ENCODE results near the gene SLC5A10.
"Not testable (repeated sequence)": the region's sequence is repeated elsewhere in the genome, so short reads cannot be mapped to it uniquely, and the experiment has no call there.

Gene SLC5A10

DNA sequence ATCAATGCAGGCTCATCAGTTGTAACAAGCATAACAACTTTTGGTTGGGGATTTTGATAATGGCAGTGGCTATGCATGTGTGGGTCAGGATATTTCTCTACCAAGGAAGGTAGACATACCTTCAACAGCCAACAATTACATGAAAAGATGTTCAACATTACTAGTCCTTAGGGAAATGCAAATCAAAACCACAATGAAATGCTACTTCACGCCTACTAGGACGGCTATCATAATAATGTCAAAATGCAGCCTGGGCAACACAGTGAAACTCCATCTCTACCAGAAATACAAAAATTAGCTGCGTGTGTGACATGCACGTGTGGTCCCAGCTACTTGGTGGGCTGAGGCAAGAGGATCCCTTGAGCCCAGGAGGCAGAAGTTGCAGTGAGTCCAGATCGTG lies 7.3 kb upstream of the SLC5A10 start:
- H3K4me3 ChIP-seq (ENCODE audit: low read depth, low read length), result no peak overlapping the region
- no peak for DNase-seq (ENCODE audit: low read depth)

DNA sequence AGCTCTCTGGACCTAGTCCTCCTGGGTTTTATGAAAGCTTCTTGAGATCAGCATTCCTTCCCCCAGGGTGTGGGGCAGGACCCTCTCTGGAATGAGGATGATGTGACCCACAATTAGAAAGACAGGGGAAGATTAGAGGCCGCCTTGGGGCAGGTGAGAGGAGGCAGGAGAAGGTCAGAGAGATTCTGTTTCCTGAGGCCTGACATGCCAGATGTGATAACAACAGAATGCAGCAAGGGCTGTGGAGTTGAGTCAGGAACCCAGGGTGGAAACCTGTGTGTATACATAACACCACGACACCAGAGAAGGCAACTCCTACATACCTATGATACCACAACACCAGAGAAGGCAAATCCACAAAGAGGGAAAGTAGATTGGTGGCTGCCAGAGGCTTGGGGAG lies 5.4 kb upstream of the SLC5A10 start:
- DNase-seq (ENCODE audit: low read depth), result no peak
- H3K4me3 ChIP-seq (ENCODE audit: low read depth, low read length), result no peak overlapping the region

DNA sequence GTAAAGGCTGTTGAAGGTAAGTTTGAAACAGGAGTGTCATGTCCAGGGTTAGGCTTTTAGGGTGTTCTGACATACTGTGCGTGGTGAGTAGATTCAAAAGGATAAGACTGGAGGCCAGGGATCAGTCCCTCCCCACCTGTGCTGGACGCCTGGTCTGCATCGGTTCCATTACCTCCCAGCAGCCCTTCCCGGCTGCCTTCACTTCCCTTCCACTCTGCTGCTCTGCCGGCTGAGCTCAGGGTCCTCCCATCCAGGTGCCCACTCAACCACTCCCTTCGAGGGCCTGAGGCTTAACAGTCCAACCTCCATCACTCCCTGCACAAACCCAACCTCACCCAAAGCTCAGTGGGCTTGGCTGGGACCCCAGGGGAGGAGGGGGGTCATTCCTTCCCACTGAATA lies 4.1 kb upstream of the SLC5A10 start:
- DNase-seq (ENCODE audit: low read depth), result no peak
- no peak overlapping the region for H3K4me3 ChIP-seq (ENCODE audit: low read depth, low read length)

DNA sequence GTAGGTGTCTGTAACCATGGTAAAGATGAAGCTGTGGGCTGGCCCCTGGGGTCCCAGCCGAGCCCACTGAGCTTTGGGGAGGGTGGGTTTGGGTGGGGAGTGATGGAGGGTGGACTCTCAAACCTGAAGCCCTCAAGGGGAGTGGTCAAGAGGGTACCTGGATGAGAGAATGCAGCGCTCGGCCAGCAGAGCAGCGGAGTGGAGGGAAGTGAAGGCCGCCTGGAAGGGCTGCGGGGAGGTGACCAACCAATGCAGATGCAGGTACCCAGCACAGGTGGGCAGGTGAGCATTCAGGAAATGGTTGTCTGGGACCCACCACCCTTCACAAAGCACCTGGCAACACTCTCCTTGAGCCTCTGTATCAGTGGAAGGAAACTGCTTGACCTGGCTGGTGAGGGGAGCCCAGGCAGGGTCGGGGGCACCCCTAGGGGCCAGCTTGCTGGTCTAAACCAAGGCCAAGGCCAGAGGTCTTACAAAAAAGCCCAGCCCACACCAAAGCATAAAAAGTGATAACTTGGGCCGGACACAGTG lies 3.4 kb upstream of the SLC5A10 start:
- DNase-seq (ENCODE audit: low read depth), result no peak
- no peak overlapping the region for H3K4me3 ChIP-seq (ENCODE audit: low read depth, low read length)

DNA sequence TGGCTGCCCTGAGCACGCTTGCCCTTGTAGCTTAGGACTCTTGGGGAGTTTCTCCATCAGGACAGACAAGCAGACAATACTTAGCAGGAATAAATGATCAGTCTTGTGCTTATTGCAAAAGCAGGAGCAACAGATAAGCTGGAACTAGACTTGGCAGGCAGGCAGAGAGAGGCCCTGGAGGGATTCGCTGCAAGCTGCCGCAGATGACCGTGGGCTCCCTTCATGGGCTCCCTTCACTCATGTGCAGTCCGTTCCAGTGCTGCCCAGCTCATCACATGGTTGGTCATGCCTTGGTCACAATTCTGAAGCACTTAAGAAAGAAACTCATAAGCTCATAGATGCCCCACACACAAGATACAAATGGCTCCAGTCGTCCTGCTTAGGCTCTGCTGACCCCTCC lies 2.4 kb upstream of the SLC5A10 start:
- no peak for DNase-seq (ENCODE audit: low read depth)
- no peak overlapping the region for H3K4me3 ChIP-seq (ENCODE audit: low read depth, low read length)

DNA sequence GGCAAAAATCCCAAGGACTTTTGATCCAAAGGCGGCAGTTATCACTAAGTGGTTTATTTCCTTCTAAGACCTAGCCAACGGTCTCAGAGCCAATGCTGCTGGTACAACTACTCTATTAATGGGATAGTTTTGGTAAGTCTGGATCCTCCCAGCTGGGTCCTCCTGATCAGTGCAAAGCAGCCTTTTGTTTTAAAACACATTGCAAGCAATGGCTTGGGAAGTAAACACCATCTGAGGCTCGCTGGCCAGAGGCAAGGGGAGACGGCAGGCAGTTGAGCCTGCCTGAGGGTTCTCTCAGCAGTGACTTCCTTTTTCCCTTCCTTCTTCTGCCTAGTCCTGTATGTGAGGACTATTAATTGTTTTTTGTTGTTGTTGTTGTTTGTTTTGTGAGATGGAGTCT lies 1.6 kb upstream of the SLC5A10 start:
- no peak for DNase-seq (ENCODE audit: low read depth)
- no peak overlapping the region for H3K4me3 ChIP-seq (ENCODE audit: low read depth, low read length)

DNA sequence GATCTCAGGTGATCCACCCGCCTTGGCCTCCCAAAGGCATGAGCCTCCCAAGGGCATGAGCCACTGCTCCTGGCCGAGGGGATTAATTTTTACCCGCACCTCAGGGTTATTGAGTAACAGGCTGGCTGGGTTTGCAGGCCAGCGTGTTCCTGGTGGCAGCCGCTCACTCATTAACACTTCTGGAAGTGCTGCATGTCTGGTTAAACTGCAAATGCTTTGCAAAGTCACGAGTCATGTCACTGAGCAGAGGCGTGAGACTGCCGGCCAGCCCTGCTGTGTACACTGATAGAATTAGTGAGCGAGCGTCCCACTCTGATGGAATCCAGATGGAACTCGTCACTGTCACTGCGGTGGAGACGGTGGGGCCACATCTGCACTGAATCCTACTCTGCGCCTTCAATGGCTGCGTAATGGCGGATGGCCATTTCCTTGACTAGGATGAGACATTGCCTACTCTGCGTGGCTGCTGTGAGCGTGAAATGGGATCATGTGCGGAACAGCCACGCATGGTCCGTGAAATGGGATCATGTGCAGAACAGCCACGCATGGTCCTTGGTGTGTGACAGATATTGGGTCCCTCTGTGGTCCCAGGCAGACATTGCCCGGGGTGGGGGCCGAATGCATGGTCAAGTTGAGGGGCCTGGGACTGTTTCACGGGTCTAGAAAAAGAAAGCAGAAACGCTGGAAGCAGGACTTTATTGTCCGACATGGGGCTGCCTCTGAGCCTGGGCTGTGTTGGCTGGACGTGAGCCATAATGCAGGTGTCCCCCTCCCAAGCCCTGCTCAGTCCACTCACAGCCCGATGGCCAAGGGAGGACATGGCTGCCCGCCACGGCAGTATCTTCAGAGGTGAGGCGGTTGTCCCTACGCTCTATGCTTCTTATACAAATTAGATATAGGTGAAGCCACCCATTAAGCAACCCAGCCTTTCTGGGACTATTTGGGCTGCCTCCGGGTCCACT lies 740 bp upstream of the SLC5A10 start:
- no peak for DNase-seq (ENCODE audit: low read depth)
- H3K4me3 ChIP-seq (ENCODE audit: low read depth, low read length), result no peak overlapping the region

DNA sequence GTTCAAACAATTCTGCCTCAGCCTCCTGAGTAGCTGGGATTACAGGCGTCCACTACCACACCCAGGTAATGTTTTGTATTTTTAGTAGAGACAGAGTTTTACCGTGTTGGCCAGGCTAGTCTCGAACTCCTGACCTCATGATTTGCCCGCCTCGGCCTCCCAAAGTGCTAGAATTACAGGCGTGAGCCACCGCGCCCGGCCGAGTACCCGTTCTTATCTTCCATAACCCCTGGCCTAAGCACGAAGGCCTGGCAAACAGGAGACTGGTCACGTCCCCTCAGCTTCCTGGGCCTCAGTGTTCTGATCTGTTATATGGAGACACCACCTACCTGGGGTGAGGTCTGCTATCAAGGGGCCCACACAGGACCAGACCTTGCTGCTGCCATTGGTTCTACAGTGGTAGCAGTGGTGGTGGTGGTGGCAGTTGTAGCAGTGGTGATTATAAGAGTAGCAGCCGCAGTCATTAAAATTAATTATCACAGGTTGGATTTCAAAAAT lies 1.3 kb downstream of the SLC5A10 start:
- DNase-seq (ENCODE audit: low read depth), result no peak
- H3K4me3 ChIP-seq (ENCODE audit: low read depth, low read length), result no peak overlapping the region

DNA sequence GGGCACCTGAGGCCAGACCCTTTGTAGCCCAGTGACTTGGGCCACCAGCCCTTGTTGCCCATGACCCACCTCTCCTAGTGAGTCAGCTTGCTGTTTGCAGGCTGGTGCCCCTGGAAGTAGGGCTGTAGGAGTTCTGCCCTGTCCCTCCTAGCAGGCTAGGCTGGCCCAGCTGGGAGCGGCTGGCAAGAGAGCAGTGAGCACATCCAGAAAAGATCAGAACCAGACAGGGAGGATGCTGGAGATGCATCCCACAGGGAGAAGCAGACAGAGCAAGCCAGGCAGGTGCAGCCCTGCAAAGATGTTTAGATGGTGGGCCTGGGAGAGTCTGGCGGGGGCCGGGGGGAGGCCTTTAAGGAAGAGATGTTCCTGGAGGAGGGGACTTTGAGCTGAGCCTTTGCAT lies 2.4 kb downstream of the SLC5A10 start:
- DNase-seq (ENCODE audit: low read depth), result no peak
- H3K4me3 ChIP-seq (ENCODE audit: low read depth, low read length), result no peak overlapping the region

DNA sequence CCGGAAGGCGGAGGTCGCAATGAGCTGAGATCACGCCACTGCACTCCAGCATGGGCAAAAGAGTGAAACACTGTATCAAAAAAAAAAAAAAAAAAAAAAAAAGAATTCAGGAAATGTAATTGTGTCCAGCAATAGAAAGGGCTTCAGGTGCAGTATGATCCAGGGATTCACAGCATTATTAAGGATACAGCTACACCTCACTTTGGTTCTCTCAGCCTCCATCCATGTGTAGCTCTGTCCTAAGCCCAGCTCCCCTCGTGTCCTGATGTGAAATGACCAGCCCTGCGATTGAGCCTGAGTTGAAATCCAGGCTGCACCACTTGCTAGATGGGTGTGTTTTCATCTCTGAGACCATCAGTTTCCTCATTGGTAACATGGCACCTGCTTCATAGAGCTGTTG lies 3.0 kb downstream of the SLC5A10 start:
- no peak for DNase-seq (ENCODE audit: low read depth)
- H3K4me3 ChIP-seq (ENCODE audit: low read depth, low read length), result no peak overlapping the region

DNA sequence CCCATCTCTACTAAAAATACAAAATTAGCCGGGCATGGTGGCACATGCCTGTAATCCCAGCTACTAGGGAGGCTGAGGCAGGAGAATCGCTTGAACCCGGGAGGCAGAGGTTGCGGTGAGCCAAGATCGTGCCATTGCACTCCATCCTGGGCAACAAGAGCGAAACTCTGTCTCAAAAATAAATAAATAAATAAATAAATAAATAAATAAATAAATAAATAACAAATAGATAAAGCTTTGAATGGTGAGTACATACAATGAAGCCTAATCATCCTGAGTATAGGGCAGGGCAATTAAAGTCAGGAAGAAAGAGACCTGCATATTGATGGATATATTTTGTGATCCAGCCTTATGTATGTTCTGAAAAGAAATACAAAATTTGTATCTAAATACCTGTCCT lies 4.1 kb downstream of the SLC5A10 start:
- DNase-seq (ENCODE audit: low read depth), result not testable (repeated sequence)

DNA sequence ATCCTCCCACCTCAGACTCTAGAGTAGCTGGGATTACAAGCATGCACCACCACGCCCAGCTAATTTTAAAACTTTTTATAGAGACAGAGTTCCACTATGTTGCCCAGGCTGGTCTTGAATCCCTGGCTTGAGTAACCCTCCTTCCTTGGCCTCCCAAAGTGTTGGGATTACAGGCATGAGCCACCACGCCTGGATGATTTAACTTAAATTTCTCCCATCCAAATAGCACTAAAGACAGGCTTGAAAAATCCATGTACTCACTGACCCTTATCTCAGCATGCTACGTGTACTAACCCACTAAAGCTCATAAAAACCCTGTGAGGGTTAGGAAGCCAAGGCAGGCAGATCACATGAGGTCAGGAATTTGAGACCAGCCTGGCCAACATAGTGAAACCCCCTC lies 4.6 kb downstream of the SLC5A10 start:
- no peak for DNase-seq (ENCODE audit: low read depth)
- no peak overlapping the region for H3K4me3 ChIP-seq (ENCODE audit: low read depth, low read length)

More for the DNA sequence above, 4.1 kb downstream of the SLC5A10 start:
- not testable (repeated sequence) for H3K4me3 ChIP-seq (ENCODE audit: low read depth, low read length)

DNA sequence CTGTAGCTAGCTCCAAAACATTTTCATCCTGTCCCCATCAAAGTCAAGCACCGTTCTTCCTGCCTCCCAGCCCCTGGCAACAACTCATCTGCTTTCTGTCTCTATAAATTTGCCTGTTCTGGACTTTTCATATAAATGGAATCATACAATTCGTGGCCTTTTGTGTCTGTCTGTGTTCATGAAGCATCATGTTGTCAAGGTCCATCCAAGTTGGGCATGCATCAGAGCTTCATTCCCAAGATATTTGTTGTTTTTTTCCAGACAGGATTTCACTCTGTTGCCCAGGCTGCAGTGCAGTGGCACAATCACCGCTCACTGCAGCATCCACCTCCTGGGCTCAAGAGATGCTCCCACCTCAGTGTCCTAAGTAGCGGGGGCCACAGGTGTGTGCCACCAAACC lies 5.9 kb downstream of the SLC5A10 start:
- no peak overlapping the region for H3K4me3 ChIP-seq (ENCODE audit: low read depth, low read length)
- no peak for DNase-seq (ENCODE audit: low read depth)

DNA sequence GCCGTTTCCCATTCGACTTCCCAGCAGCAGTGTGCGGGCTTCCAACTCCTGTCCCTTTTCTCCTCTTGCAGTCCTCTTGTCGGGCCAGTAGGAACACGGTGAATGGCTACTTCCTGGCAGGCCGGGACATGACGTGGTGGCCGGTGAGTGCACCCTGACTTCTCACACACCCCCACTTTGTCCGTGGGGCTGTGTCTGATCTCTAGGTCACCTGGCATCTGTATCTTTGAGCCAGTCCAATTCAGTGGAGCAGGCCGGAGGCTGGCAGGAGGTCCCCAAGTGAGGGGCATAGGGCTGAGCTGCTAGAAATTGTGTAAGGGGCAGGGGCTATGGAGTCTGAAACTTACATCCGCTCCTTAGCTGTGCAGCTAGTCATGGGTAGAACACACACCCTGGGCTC lies 6.6 kb downstream of the SLC5A10 start:
- no peak overlapping the region for H3K4me3 ChIP-seq (ENCODE audit: low read depth, low read length)
- no peak for DNase-seq (ENCODE audit: low read depth)

DNA sequence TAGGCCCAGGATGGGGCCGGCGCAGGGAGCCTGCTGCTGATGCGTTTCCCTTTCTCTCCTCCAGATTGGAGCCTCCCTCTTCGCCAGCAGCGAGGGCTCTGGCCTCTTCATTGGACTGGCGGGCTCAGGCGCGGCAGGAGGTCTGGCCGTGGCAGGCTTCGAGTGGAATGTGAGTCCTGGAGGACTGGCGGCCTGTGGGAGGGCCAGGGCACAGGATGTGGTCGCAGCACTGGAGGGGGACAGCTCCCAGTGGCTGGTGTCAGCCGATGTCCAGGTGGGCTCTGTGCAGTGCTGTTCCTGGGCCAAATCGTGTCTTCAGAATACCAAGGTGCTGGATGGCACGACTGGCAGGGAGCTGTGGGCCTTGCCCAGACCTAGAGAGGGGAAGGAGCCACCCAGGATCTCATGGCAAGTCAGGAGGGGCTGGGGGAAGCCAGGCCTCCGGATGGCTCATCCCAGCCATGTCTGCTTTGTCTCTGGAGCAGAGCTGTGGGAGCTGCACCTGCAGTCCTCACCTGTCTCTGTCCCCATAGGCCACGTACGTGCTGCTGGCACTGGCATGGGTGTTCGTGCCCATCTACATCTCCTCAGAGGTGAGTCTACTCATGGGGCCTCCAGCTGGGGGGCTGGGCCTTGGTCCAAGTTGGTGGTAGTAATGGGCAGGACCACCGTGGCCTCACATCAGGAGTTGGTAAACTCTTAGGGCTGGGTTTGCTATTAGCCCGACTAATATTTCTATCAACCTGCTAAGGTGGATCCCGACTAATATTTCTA lies 7.3 kb downstream of the SLC5A10 start:
- DNase-seq (ENCODE audit: low read depth), result no peak
- H3K4me3 ChIP-seq (ENCODE audit: low read depth, low read length), result no peak overlapping the region

DNA sequence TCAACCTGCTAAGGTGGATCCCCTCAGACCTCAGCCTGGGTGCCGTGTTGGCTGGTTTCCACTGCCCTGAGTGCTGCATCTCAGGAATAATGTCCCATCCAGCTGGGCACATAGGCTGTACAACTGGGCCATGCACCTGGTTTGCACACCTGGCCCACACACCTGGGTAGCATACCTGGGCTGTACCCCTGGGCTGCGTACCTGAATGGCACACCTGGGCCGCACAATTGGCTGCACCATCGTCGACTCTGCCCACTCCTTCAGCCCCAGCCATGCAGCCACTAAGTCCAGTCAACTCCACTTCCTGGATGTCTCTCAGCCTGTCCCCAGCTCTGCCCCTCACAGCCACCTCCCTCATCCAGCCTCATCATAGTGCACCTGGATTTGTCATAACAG lies 7.9 kb downstream of the SLC5A10 start:
- H3K4me3 ChIP-seq (ENCODE audit: low read depth, low read length), result no peak overlapping the region
- no peak for DNase-seq (ENCODE audit: low read depth)

DNA sequence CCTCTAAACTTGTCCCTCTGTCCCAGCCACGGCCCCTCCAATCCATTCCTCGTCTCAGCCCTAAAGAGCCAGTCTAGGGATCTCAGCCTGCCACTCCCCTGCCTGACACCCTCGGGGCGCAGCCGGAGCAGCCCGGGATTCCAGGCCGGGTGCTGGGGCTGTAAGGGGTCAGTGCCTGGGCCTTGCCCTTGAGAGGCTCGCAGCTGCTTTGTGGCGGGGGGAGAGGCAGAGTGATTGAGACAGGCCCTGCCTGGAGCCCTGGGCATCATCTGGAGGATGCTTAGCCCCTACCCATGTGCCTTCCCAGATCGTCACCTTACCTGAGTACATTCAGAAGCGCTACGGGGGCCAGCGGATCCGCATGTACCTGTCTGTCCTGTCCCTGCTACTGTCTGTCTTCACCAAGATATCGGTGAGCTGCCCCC lies 8.3 kb downstream of the SLC5A10 start:
- DNase-seq (ENCODE audit: low read depth), result no peak
- H3K4me3 ChIP-seq (ENCODE audit: low read depth, low read length), result no peak overlapping the region

DNA sequence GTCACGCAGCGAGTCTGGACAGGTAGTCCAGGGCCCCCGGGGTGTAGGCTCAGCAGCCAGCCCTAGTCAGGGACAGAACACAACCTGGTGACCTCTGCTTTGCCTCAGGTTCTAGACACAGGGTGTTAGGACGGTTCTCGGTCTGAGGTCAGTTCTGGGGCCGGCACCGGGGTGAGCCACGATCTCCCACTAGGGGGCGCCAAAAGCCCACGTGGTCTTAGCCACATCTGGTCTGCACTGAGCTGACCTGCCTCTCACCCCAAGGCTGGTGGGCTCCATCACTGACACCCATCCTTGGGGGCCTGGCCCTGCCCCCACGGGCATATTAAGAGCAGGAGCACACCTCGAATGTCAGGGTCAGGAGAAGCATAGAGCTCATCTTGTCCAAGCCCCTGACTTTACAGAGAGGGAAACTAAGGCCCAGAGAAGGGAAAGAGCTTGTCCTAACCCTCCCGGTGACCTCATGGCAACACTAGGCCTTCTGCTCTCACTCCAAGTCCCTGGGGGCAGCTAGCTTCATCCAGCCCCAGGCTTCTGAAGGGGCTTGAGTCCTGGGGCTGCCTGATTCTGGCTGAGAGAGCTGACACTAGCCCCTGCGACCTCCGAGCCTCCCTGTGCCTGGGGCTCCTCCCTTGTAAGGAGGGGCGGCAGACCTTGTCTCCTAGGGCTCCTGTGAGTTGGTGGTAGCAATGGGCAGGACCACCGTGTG lies 9.0 kb downstream of the SLC5A10 start:
- DNase-seq (ENCODE audit: low read depth), result no peak
- H3K4me3 ChIP-seq (ENCODE audit: low read depth, low read length), result no peak overlapping the region

DNA sequence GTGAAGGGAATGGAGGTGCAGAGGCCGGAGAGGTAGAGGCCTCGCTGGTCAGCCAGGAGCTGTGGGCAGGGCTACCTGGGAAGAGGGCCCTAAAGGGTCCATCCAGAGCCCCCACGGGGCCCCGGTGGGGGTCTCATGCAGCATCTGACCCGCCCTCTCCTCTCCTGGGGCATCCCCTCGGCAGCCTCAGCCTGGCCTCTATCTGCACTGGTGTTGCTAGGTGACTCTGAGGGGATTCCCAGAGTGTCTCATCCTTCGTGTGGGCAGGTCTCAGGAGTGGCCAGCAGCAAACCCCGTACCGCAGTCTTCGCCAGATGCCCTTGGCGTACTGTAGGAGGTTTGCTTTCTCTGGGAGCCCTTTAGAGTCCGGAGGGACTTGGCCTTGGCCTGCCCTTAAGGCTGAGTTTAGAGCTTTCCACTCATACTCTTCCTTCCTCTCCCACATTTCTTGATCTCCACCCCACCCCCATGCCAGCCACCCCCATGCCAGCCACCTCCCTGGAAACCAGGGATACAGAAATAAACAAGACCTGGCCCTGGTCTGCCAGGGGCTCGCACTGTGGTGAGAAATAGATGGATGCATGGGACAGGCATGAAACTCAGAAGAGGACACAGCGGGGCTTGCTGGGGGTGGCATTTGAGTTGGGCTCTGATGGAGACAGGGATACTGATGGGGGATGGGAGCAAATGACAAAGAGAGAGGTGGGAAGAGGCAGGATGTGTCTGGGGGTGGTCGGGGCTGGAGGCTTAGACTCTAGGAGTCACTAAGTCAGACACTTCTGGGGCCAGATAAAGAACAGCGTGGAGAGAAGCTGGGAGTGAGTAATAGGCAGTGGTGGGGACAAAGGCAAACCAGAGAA lies 9.9 kb downstream of the SLC5A10 start:
- no peak overlapping the region for H3K4me3 ChIP-seq (ENCODE audit: low read depth, low read length)
- DNase-seq (ENCODE audit: low read depth), result no peak

All from skeletal muscle cell (primary cell).